ENCODE results near the gene COL6A3. TPM values are rescaled to one million over a fixed set of nuclear protein-coding genes. Genes with fewer than 3 reads are reported as not detected.

The COL6A3 gene
- total RNA-seq, 2 experiments from 2014 or later, result 1.3 TPM

- H3K4me1 ChIP-seq (ENCODE audit: insufficient read depth, low read length), result no peaks in the 10 kb centered on the region
- no peak overlapping the region for H3K27ac ChIP-seq (ENCODE audit: low read depth in 1 of 2, low read length in 2 of 2)
- Mint-ChIP-seq H3K4me3 (no peak overlapping the region), H3K27ac (no peak overlapping the region), H3K9me3 (no peaks in the 10 kb centered on the region), H3K4me1 (ENCODE audit: low read depth) (no peaks in the 10 kb centered on the region), H3K36me3 (ENCODE audit: low read depth) (peaks cover under 1% of the 10 kb centered on the region), H3K27me3 (no peaks in the 10 kb centered on the region)
- TF ChIP-seq CTCF (IDR thresholded peaks at IDR 0.05), result no peak
- H3K27me3 ChIP-seq (ENCODE audit: control insufficient read depth in 1 of 2, insufficient read depth in 2 of 2, low read length in 2 of 2), result no peaks in the 10 kb centered on the region
- H3K9me3 ChIP-seq (ENCODE audit: control insufficient read depth in 1 of 2, insufficient read depth in 1 of 2, low read length in 2 of 2), result no peaks in the 10 kb centered on the region
- no peaks in the 10 kb centered on the region for H3K36me3 ChIP-seq (ENCODE audit: insufficient read depth, low read length)
- intact Hi-C loops (cut with DNase I, micrococcal nuclease), result no loop called here
- ChIA-PET CTCF (no interaction called here), POLR2A (no interaction called here)
- DNase-seq, result no peak
- H3K4me3 ChIP-seq (ENCODE audit: low read length), result no peak overlapping the region
- no peak for ATAC-seq (ENCODE audit: poor library complexity)
Observed at GRCh38 chr2:237371856-237372255, 42.1 kb downstream of the COL6A3 start.

- Mint-ChIP-seq H3K27ac (no peak overlapping the region), H3K4me1 (ENCODE audit: low read depth) (no peaks in the 10 kb centered on the region), H3K4me3 (no peak overlapping the region), H3K9me3 (no peaks in the 10 kb centered on the region), H3K36me3 (ENCODE audit: low read depth) (peaks cover 13% of the 10 kb centered on the region), H3K27me3 (no peaks in the 10 kb centered on the region)
- Histone ChIP-seq H3K4me3 (ENCODE audit: low read length) (no peak overlapping the region), H3K27ac (ENCODE audit: low read depth in 1 of 2, low read length in 2 of 2) (no peak overlapping the region), H3K27me3 (ENCODE audit: control insufficient read depth in 1 of 2, insufficient read depth in 2 of 2, low read length in 2 of 2) (no peaks in the 10 kb centered on the region), H3K36me3 (ENCODE audit: insufficient read depth, low read length) (peaks cover 3% of the 10 kb centered on the region), H3K4me1 (ENCODE audit: insufficient read depth, low read length) (no peaks in the 10 kb centered on the region), H3K9me3 (ENCODE audit: control insufficient read depth in 1 of 2, insufficient read depth in 1 of 2, low read length in 2 of 2) (no peaks in the 10 kb centered on the region)
- ChIA-PET POLR2A (no interaction called here), CTCF (no interaction called here)
- ATAC-seq (ENCODE audit: poor library complexity) (no peak), DNase-seq (no peak)
- intact Hi-C loops (cut with DNase I, micrococcal nuclease), result no loop called here
- TF ChIP-seq CTCF (IDR thresholded peaks at IDR 0.05), result no peak
Observed at GRCh38 chr2:237365671-237366070, 48.3 kb downstream of the COL6A3 start.

- no peak for DNase-seq
- H3K9me3 Mint-ChIP-seq, result no peaks in the 10 kb centered on the region
- H3K27ac Mint-ChIP-seq, result no peak overlapping the region
- ChIA-PET POLR2A (no interaction called here), CTCF (no interaction called here)
- no peaks in the 10 kb centered on the region for H3K4me1 Mint-ChIP-seq (ENCODE audit: low read depth)
- intact Hi-C loops (cut with DNase I, micrococcal nuclease), result no loop called here
- Histone ChIP-seq H3K9me3 (ENCODE audit: control insufficient read depth in 1 of 2, insufficient read depth in 1 of 2, low read length in 2 of 2) (no peaks in the 10 kb centered on the region), H3K4me3 (ENCODE audit: low read length) (no peak overlapping the region), H3K27ac (ENCODE audit: low read depth in 1 of 2, low read length in 2 of 2) (no peak overlapping the region), H3K4me1 (ENCODE audit: insufficient read depth, low read length) (no peaks in the 10 kb centered on the region), H3K36me3 (ENCODE audit: insufficient read depth, low read length) (peaks cover 3% of the 10 kb centered on the region), H3K27me3 (ENCODE audit: control insufficient read depth in 1 of 2, insufficient read depth in 2 of 2, low read length in 2 of 2) (no peaks in the 10 kb centered on the region)
- H3K36me3 Mint-ChIP-seq (ENCODE audit: low read depth), result peaks cover 13% of the 10 kb centered on the region
- no peak for ATAC-seq (ENCODE audit: poor library complexity)
- TF ChIP-seq CTCF (IDR thresholded peaks at IDR 0.05), result no peak
- H3K4me3 Mint-ChIP-seq, result no peak overlapping the region
- no peaks in the 10 kb centered on the region for H3K27me3 Mint-ChIP-seq
Observed at GRCh38 chr2:237364655-237365054, 49.3 kb downstream of the COL6A3 start.
